HG03095 (cell line): ENCODE results near the gene C1QTNF2.
"Not testable (repeated sequence)": the region's sequence is repeated elsewhere in the genome, so short reads cannot be mapped to it uniquely, and the experiment has no call there.

Experiments
- ATAC-seq: cut with Tn5 transposase; IDR thresholded peaks from one replicate; pipeline ENCODE4 v1.9.1; 2021; ENCODE audit warnings: moderate library complexity; ENCODE audit not compliant: unreplicated experiment

C1QTNF2 gene

GRCh38 chr5:160347448-160347847, 23.0 kb downstream of the C1QTNF2 start:
- ATAC-seq, result no peak

- no peak for ATAC-seq
These were observed 27.9 kb downstream of the C1QTNF2 start for GRCh38 chr5:160342413-160342941.

GRCh38 chr5:160341309-160341870, 29.0 kb downstream of the C1QTNF2 start:
- ATAC-seq, result no peak

GRCh38 chr5:160340513-160340912, 29.9 kb downstream of the C1QTNF2 start:
- ATAC-seq, result not testable (repeated sequence)

GRCh38 chr5:160339406-160340130, 30.9 kb downstream of the C1QTNF2 start:
- ATAC-seq, result no peak

GRCh38 chr5:160334716-160335115, 35.7 kb downstream of the C1QTNF2 start:
- ATAC-seq, result not testable (repeated sequence)

GRCh38 chr5:160333721-160334120, 36.7 kb downstream of the C1QTNF2 start:
- no peak for ATAC-seq

GRCh38 chr5:160330212-160330611, 40.2 kb downstream of the C1QTNF2 start:
- no peak for ATAC-seq

GRCh38 chr5:160327818-160328217, 42.6 kb downstream of the C1QTNF2 start:
- ATAC-seq, result no peak

- no peak for ATAC-seq
These were observed 43.4 kb downstream of the C1QTNF2 start for GRCh38 chr5:160326981-160327380.

- no peak for ATAC-seq
These were observed 44.7 kb downstream of the C1QTNF2 start for GRCh38 chr5:160325716-160326115.

GRCh38 chr5:160324886-160325285, 45.5 kb downstream of the C1QTNF2 start:
- ATAC-seq, result no peak

- ATAC-seq, result no peak
These were observed 52.0 kb downstream of the C1QTNF2 start for GRCh38 chr5:160318409-160318808.

- no peak for ATAC-seq
These were observed 53.0 kb downstream of the C1QTNF2 start for GRCh38 chr5:160317434-160317833.

- ATAC-seq, result no peak
These were observed 54.5 kb downstream of the C1QTNF2 start for GRCh38 chr5:160315968-160316367.

GRCh38 chr5:160312960-160313727, 57.3 kb downstream of the C1QTNF2 start:
- no peak for ATAC-seq

- no peak for ATAC-seq
These were observed 58.1 kb downstream of the C1QTNF2 start, which contains the start of gene CCNJL for GRCh38 chr5:160312134-160312959. CCNJL (minus strand) TSS chr5:160312564; CDS start chr5:160311923, 641 bp downstream.

GRCh38 chr5:160311491-160312133, 58.8 kb downstream of the C1QTNF2 start:
- no peak for ATAC-seq

GRCh38 chr5:160310552-160311295, 59.7 kb downstream of the C1QTNF2 start:
- no peak for ATAC-seq
